Left lung (tissue), 10 donors: ENCODE results near the gene BBC3. TPM values are rescaled to one million over a fixed set of nuclear protein-coding genes. Genes with fewer than 3 reads are reported as not detected.

Experiments used
- ATAC-seq: fragments of 200-7000 bp; cut with Tn5 transposase; one replicate; pipeline ENCODE4 v1.9.1; 2020; ENCODE audit warnings: moderate library complexity
- DNase-seq, 4 donors: peaks; one replicate each; pipeline ENCODE4 v3.0.0-alpha.2; 2013 to 2020
- H3K27ac ChIP-seq, 2 donors: fragments of 200-600 bp; sonication (generic) in 1 of 2; one replicate each; pipeline versions ENCODE4 v1.5.0 to v1.8.0; 2020 to 2021
- H3K27me3 ChIP-seq, 2 donors: fragments of 200-600 bp; sonication (generic) in 1 of 2; one replicate each; pipeline versions ENCODE4 v1.5.0 to v1.8.0; 2020 to 2021
- H3K36me3 ChIP-seq, 2 donors: fragments of 200-600 bp; sonication (generic) in 1 of 2; one replicate each; pipeline versions ENCODE4 v1.5.0 to v1.8.0; 2020 to 2021
- H3K4me1 ChIP-seq, 2 donors: fragments of 200-600 bp; one replicate each; pipeline ENCODE4 v1.8.0; 2021
- H3K4me3 ChIP-seq, 2 donors: fragments of 200-600 bp; sonication (generic) in 1 of 2; one replicate each; pipeline versions ENCODE4 v1.5.0 to v1.8.0; 2020 to 2021; ENCODE audit warnings: mild to moderate bottlenecking in 1 of 2
- H3K9me3 ChIP-seq, 2 donors: fragments of 200-600 bp; sonication (generic) in 1 of 2; one replicate each; pipeline versions ENCODE4 v1.5.0 to v1.8.0; 2020 to 2021
- intact Hi-C, 2 donors: fragments of 100-400 bp; cut with DNase I; formaldehyde crosslinking; loops; one replicate each; pipeline versions ENCODE4 v1.11.2 to v1.14.2; 2022
- polyA plus RNA-seq, 6 donors: library from polyadenylated mRNA; unstranded; fragments of 120-200 nt; gene quantifications; one replicate each; pipeline ENCODE4 v1.2.1, GENCODE V29; 2013; ENCODE audit not compliant: insufficient read length in 6 of 6
- total RNA-seq, 2 donors: library from RNA; stranded (reverse); fragmentation: NEBNext Ultra II Directional; extraction: Animal tissue kit (Norgen Biotek cat#: 25700); gene quantifications; one replicate each; pipeline ENCODE4 v1.2.1, GENCODE V29; 2021
- TF ChIP-seq, protein P1 (sequence below), 2 donors: fragments of 200-600 bp; sonication (generic) in 1 of 2; IDR thresholded peaks; one replicate each; pipeline versions ENCODE4 v1.5.0 to v1.8.0; 2021; ENCODE audit warnings: antibody characterized with exemption in 2 of 2
- donor health status: DM: no; HTN: yes; CAD: no.
- donor health status: DM: no; HTN: no; CAD: no.

Gene BBC3
- total and polyA plus RNA-seq, 8 donors, result 1.6 to 13.8 (median 2.7) TPM

DNA sequence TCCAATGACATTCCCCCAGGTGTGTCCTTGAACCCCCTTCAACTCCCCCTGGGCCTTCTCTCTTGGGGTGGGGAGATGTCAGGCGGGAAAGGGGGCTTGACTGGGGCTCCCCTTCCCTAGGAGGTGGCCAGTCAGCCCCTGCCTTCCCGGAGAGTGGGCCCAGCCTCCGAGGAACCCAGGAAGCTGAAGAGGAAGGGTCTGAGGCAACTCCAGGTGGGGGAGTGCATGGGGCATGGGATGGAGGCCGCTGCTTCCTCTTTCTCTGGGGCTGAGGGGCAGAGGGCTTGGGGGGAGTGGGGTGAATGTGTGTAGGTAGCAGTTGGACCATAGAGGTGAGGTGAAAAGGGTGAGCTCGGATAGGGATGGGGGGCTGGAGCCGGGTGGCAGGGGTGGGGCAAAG, 41.0 kb upstream of the BBC3 start:
- intact Hi-C loops, result no loop called here

GRCh38 chr19:47270408-47270807, 39.4 kb upstream of the BBC3 start:
- Histone ChIP-seq H3K4me3 (no peak overlapping the region), H3K27me3 (no peaks in the 10 kb centered on the region), H3K4me1 (peaks cover 3 to 22% of the 10 kb centered on the region in 2 donors), H3K36me3 (peaks cover 0 to 65% of the 10 kb centered on the region in 2 donors), H3K9me3 (no peaks in the 10 kb centered on the region), H3K27ac (no peak overlapping the region)
- TF ChIP-seq, protein P1, sequence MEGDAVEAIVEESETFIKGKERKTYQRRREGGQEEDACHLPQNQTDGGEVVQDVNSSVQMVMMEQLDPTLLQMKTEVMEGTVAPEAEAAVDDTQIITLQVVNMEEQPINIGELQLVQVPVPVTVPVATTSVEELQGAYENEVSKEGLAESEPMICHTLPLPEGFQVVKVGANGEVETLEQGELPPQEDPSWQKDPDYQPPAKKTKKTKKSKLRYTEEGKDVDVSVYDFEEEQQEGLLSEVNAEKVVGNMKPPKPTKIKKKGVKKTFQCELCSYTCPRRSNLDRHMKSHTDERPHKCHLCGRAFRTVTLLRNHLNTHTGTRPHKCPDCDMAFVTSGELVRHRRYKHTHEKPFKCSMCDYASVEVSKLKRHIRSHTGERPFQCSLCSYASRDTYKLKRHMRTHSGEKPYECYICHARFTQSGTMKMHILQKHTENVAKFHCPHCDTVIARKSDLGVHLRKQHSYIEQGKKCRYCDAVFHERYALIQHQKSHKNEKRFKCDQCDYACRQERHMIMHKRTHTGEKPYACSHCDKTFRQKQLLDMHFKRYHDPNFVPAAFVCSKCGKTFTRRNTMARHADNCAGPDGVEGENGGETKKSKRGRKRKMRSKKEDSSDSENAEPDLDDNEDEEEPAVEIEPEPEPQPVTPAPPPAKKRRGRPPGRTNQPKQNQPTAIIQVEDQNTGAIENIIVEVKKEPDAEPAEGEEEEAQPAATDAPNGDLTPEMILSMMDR (IDR thresholded peaks at IDR 0.05), result no peak
- intact Hi-C loops, result no loop called here
- ATAC-seq (no peak), DNase-seq (no peak)

More for the DNA sequence above, 41.0 kb upstream of the BBC3 start:
- TF ChIP-seq, protein P1 (IDR thresholded peaks at IDR 0.05), result no peak
- ATAC-seq (no peak), DNase-seq (no peak)
- no peak overlapping the region for H3K4me3 ChIP-seq
- H3K36me3 ChIP-seq, result peaks cover 0 to 50% of the 10 kb centered on the region in 2 donors
- no peaks in the 10 kb centered on the region for H3K9me3 ChIP-seq
- H3K4me1 ChIP-seq, result peaks cover 13 to 33% of the 10 kb centered on the region in 2 donors
- no peaks in the 10 kb centered on the region for H3K27me3 ChIP-seq
- no peak overlapping the region for H3K27ac ChIP-seq

- H3K36me3 ChIP-seq, result peaks cover 0 to 73% of the 10 kb centered on the region in 2 donors
Measured at GRCh38 chr19:47269596-47269995, 38.6 kb upstream of the BBC3 start.

GRCh38 chr19:47268028-47268427, 37.0 kb upstream of the BBC3 start:
- TF ChIP-seq, protein P1 (IDR thresholded peaks at IDR 0.05), result no peak
- Histone ChIP-seq H3K36me3 (peaks cover 0 to 89% of the 10 kb centered on the region in 2 donors), H3K27me3 (no peaks in the 10 kb centered on the region), H3K4me1 (peaks cover 0 to 13% of the 10 kb centered on the region in 2 donors), H3K27ac (no peak overlapping the region), H3K9me3 (no peaks in the 10 kb centered on the region), H3K4me3 (no peak overlapping the region)
- intact Hi-C loops, result no loop called here
- DNase-seq, result no peak
- ATAC-seq, result no peak

More at GRCh38 chr19:47269596-47269995, 38.6 kb upstream of the BBC3 start:
- no peak for DNase-seq
- no peak for ATAC-seq
- no peak overlapping the region for H3K4me3 ChIP-seq
- H3K9me3 ChIP-seq, result no peaks in the 10 kb centered on the region
- TF ChIP-seq, protein P1 (IDR thresholded peaks at IDR 0.05), result no peak
- H3K4me1 ChIP-seq, result peaks cover 0 to 16% of the 10 kb centered on the region in 2 donors
- intact Hi-C loops, result no loop called here
- no peak overlapping the region for H3K27ac ChIP-seq
- no peaks in the 10 kb centered on the region for H3K27me3 ChIP-seq

DNA sequence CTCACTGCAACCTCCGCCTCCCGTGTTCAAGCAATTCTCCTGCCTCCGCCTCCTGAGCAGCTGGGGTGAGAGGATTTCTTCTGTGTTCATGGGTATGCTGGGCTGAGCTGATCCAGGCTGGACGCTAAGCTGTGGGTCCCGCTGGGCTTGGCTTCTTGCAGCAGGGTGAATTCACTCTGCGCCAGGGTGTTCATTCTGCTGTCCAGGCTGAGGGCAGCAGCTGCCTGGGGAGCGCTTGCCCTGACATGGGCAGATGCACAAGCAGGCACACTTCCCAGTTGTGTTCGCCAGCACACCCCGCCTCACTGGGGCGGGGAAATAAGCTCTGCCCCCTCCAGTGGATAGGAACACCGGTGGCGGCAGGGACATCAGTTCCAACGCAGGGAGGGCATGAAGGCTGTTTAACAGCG, 36.4 kb upstream of the BBC3 start:
- no peak for ATAC-seq
- no peak overlapping the region for H3K4me3 ChIP-seq
- intact Hi-C loops, result no loop called here

More for the DNA sequence above, 36.4 kb upstream of the BBC3 start:
- peaks cover 0 to 8% of the 10 kb centered on the region in 2 donors for H3K4me1 ChIP-seq
- no peak overlapping the region for H3K27ac ChIP-seq
- no peaks in the 10 kb centered on the region for H3K27me3 ChIP-seq
- H3K9me3 ChIP-seq, result no peaks in the 10 kb centered on the region
- TF ChIP-seq, protein P1 (IDR thresholded peaks at IDR 0.05), result no peak
- H3K36me3 ChIP-seq, result peaks cover 0 to 96% of the 10 kb centered on the region in 2 donors
- DNase-seq, result no peak
